ENCODE results near the gene COL26A1.

COL26A1 gene

GRCh38 chr7:101373812-101374614, 11.3 kb downstream of the COL26A1 start:
- no peak overlapping the region for H3K27ac ChIP-seq (replicated peaks)
- TF ChIP-seq GABPA (IDR thresholded peaks at IDR 0.05; ENCODE audit: low read depth) (no peak), REST (IDR thresholded peaks at IDR 0.05; ENCODE audit: insufficient replicate concordance, low read depth) (no peak), CTCF (IDR thresholded peaks at IDR 0.05; ENCODE audit: insufficient read depth, low read length) (no peak), POLR2AphosphoS5 (IDR thresholded peaks at IDR 0.05; ENCODE audit: low read depth) (no peak), SPI1 (IDR thresholded peaks at IDR 0.05; ENCODE audit: borderline replicate concordance, low read depth) (no peak)
- DNase-seq (ENCODE audit: low read depth in 1 of 2, low spot score in 1 of 2): no peak
- no peaks in the 10 kb centered on the region for H3K27me3 ChIP-seq (ENCODE audit: insufficient read depth, poor library complexity, severe bottlenecking)
- no peak overlapping the region for H3K4me3 ChIP-seq (replicated peaks; ENCODE audit: insufficient read depth, low read length)

- DNase-seq (ENCODE audit: low read depth in 1 of 2, low spot score in 1 of 2): no peak
- TF ChIP-seq POLR2AphosphoS5 (IDR thresholded peaks at IDR 0.05; ENCODE audit: low read depth) (no peak), REST (IDR thresholded peaks at IDR 0.05; ENCODE audit: insufficient replicate concordance, low read depth) (no peak), GABPA (IDR thresholded peaks at IDR 0.05; ENCODE audit: low read depth) (no peak), CTCF (IDR thresholded peaks at IDR 0.05; ENCODE audit: insufficient read depth, low read length) (no peak), SPI1 (IDR thresholded peaks at IDR 0.05; ENCODE audit: borderline replicate concordance, low read depth) (no peak)
- Histone ChIP-seq H3K27me3 (ENCODE audit: insufficient read depth, poor library complexity, severe bottlenecking) (no peaks in the 10 kb centered on the region), H3K27ac (replicated peaks) (no peak overlapping the region), H3K4me3 (replicated peaks; ENCODE audit: insufficient read depth, low read length) (no peak overlapping the region)
Observed at GRCh38 chr7:101374990-101375389, 12.3 kb downstream of the COL26A1 start.

- Histone ChIP-seq H3K27ac (replicated peaks) (no peak overlapping the region), H3K27me3 (ENCODE audit: insufficient read depth, poor library complexity, severe bottlenecking) (peaks cover 6% of the 10 kb centered on the region)
Observed at GRCh38 chr7:101376601-101377000, 13.9 kb downstream of the COL26A1 start.

More at GRCh38 chr7:101376601-101377000, 13.9 kb downstream of the COL26A1 start:
- DNase-seq (ENCODE audit: low read depth in 1 of 2, low spot score in 1 of 2): no peak
- no peak overlapping the region for H3K4me3 ChIP-seq (replicated peaks; ENCODE audit: insufficient read depth, low read length)
- TF ChIP-seq REST (IDR thresholded peaks at IDR 0.05; ENCODE audit: insufficient replicate concordance, low read depth) (no peak), CTCF (IDR thresholded peaks at IDR 0.05; ENCODE audit: insufficient read depth, low read length) (no peak), POLR2AphosphoS5 (IDR thresholded peaks at IDR 0.05; ENCODE audit: low read depth) (no peak), SPI1 (IDR thresholded peaks at IDR 0.05; ENCODE audit: borderline replicate concordance, low read depth) (no peak)
